ENCODE results near the gene CALM3.
"Not testable (repeated sequence)": the region's sequence is repeated elsewhere in the genome, so short reads cannot be mapped to it uniquely, and the experiment has no call there.

CALM3 gene

GRCh38 chr19:46617601-46618000 lies 16.5 kb downstream of the CALM3 start:
- no peak for DNase-seq

- no peak for DNase-seq
Measured at GRCh38 chr19:46618670-46619231, 17.6 kb downstream of the CALM3 start.

DNA sequence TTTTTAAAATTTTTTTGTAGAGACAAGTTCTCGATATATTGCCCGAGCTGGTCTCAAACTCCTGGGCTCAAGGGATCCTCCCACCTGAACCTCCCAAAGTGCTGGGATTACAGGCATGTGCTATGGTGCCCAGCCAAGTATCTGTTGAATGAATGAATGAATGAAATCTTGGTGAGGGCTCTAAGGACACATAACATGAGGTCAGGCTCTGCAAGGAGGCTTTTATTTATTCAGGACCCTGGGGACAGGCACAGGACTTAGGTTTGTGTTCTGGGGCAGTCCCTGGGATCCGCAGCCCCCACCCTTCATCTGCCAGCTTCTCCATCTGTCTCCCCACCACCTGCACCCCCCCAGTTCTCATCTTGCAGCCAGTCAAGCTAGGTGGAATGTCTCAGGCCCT lies 19.1 kb downstream of the CALM3 start:
- no peak for DNase-seq

GRCh38 chr19:46620716-46621115 lies 19.6 kb downstream of the CALM3 start:
- DNase-seq, result no peak

DNA sequence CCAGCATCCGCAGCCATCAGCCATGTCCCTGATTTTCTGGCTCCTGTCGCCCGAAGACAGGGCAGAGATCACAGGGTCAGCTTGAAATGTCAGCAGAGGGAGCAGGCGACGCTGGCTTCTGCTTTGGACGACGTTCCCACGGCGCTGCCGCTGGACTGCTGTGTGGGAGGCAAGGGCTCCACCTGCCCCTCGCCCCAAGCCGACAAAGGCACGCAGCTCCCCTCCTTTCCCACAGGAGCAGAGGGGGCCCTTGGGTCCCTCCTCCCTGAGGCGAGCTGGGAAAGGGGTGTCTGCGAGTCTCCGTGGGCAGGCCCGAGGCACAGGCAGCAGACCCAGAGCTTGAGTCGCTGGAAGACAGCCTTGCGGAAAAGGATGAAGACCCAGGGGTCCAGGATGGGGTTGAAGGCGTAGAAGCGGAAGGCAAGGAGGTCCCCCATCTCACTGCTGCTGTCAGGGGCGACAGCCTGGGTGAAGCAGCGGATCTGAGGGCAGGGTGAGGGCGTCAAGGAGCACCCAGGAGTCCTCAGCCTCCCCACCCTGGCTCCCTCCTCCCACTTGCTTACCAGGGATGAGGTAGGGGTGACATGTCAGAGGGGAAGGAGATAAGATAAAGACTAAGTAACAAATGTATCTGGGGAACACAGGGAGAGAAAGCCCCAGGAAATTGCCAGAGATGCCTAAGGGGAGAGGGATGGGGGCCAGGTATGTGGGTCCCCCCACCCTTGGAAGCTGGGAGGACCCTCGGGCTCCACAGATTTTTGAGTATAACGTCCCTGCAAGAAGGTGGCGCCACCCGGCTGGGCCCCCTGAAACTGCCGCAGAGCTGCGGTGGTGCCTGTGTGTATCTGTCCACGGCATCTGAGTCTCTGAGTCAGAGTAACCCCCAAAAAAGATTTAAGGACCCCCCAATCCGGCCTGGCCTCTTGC lies 20.3 kb downstream of the CALM3 start:
- DNase-seq, result no peak

DNA sequence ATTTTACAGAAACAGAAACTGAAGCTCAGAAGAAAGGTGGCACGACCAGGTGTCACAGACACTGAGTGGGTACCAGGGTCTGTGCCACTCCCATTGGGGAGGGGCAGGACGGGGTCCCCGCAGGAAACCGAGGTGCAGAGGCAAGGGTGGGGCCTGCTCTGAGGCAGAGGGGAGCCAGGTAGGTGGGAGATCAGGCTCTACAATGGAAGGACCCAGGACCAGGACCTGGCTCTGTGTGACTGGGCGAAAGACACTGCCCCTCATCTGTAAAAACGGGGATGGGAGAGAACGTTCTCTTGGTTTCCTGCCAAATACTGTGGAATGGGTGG lies 21.0 kb downstream of the CALM3 start:
- no peak for DNase-seq

- no peak for DNase-seq
Measured at GRCh38 chr19:46623915-46624502, 22.9 kb downstream of the CALM3 start.

DNA sequence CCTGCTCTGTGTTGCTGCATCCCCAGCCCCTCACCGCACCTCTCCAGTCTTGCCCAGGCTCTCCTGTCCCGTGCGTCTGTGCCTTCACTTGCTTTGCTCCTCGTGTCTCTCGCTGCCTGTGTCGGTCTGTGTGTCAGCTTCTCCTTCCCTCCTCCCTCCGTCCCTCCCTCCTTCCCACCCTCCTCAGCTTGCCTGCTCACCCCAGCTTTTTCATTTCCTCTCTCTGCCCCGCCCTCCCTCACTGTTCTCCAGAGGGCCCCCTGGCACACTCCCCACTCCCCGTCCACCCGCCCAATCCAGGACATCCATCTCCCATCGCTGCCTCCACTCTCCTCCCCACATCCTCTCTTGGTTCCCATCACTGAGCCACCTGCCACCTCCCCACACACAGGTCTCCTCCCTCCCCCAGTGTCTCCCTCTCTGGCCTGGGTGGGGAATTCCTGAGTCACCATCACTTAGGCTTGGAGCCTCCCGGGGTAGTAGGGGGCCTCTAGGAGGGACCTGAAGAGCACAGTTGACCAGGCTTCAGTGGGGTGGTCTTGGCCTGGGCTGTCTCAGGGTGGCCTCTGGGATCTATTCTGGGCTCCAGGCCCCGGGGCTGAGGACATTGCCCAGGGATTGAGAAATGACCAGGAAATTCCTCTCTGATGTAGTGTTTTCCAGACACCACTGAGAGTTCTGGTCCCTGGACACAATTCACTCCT lies 24.0 kb downstream of the CALM3 start, which contains the start of gene PTGIR:
Gene PTGIR (minus strand): TSS at position 132 of the 704 bp plus-strand sequence. CDS start 864 bp downstream, outside the sequence.
- DNase-seq, result no peak

DNA sequence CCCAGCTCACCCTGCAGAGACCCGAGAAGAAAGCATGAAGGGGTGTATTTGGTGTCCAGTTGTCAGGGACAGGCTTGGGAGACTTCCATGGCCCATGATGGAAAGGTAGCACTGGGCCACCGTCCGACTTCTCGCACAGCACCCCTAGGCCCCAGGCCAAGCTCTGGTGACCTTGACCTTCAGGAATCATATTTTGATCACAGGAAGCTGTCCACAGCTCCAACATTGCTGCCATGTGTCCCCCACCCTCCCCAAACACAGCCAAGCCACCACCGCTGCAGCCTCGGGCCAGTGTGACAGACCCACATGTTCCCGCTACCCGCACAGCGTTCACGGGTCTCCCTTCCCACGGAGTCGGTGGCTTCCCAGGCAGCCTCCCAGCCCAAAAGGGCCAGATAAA lies 24.6 kb downstream of the CALM3 start:
- no peak for DNase-seq

DNA sequence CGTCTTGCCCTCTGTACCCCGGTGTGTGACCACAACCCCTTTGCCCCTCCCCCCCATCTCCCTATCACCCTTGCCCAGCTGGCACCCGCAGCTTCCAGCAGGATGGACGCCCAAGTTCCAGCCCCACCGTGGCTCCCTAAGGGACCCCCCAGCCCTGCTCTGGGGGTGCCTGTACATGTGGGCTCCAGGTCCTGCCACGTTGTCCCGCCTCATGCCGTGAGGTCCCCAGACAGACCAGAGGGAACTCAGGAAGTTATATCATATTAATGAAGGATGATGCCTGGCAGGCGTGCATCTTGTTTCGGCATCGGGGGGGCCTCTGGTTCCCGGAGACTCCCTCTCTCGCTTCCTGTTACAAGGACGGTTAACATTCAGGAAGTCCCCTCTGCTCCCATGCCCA lies 25.3 kb downstream of the CALM3 start:
- no peak for DNase-seq

- not testable (repeated sequence) for DNase-seq
Measured at GRCh38 chr19:46628970-46629369, 27.8 kb downstream of the CALM3 start.

DNA sequence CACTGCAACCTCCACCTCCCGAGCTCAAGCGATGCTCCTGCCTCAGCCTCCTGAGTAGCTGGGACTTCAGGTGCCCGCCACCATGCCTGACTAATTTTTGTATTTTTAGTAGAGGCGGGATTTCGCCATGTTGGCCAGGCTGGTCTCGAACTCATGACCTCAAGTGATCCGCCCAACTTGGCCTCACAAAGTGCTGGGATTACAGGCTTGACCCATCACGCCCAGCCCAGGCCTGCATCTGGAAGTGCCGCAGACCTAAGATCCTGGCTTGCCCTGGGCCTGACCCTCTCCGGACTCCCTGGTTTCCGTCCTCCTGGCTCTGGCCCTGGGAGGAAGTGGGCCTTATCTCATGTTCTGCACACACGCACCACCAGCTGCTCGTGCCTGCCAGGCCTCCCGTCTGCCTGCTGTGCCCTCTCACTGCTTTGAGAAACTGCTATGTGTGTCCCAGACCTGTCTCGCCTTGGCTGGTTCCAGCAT lies 28.5 kb downstream of the CALM3 start:
- DNase-seq, result no peak

DNA sequence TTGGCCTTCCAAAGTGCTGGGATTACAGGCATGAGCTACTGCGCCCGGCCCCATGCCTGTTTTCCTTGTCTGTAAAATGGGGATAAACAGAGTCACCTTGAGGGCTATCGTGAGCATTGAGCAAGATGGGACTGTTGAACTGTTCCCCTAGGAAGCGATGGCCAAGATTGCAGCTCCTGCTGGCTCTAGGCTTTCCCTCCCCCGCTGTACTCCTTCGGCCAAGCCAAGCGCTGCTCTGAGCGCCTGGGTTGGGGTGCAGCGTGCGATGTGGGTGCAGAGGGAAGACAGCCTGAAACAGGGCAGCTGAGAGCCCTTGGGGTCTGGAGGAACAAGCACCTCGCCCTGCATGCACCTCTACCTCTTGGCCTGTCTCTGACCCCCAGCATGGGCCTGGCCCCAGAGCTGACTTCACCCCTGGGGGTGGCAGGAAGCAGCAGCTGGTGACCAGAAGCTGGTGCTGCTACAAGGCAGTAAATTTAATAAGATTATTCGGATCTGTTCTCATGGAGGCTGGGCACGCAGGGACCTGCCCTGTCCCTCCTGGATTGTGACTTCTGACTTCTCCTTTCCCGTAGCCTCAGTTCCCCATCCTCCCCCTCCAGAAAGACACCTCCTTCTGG lies 29.6 kb downstream of the CALM3 start:
- no peak for DNase-seq

- DNase-seq, result no peak
Measured at GRCh38 chr19:46631481-46631880, 30.4 kb downstream of the CALM3 start.

DNA sequence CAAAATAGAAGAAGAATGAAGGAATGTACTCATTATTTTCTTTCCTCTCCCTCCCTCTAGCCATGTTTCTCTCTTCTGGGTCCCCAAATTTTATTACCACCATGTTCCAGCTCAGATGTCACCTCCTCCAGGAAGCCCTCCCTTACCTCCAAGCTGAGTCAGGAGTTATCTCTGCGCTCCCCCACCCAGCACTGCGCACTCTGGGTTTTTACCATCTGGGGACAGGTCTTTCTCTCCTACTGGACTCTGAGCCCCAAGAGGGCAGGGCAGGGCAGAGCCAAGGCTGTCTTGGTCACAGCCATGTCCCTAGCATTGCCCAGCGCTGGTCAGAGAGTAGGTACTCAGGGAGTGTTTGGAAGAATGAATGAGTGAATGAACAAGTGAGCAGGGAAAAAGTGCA lies 32.0 kb downstream of the CALM3 start:
- no peak for DNase-seq

DNA sequence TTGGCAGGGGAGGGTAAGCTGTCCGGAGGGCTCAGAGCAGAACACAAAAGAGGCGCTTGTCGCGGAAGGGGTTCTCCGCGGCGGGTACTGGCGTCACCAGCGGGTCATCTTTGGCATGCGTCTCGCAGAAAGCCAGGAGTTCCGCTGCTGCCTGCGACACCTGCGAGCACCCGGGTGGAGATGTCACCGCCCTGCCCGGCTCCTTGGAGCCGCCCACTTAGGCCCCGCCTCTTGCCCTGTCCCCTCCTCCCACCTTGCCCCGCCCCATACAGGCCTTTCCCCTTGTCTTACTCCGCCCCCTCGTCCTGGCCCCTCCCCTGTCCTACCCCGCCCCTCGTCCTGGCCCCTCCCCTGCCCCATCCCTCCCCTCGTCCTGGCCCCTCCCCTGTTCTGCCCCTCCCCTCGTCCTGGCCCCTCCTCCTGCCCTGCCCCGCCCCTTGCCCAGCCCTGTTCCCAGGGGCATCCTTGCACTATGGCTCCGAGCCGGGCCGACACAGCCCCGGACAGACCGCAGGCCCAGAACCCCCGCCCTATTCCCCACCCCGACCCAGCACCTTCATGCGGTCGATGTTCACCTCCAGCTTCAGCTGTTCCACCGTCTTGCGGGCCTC lies 33.0 kb downstream of the CALM3 start:
- no peak for DNase-seq

GRCh38 chr19:46634656-46635218 lies 33.6 kb downstream of the CALM3 start:
- no peak for DNase-seq

- no peak for DNase-seq
Measured at GRCh38 chr19:46635920-46636761, 35.0 kb downstream of the CALM3 start, which contains the start of gene GNG8. TSS of gene GNG8 (minus strand) at chr19:46636202. CDS start at chr19:46634682, 1,520 bp downstream.

DNA sequence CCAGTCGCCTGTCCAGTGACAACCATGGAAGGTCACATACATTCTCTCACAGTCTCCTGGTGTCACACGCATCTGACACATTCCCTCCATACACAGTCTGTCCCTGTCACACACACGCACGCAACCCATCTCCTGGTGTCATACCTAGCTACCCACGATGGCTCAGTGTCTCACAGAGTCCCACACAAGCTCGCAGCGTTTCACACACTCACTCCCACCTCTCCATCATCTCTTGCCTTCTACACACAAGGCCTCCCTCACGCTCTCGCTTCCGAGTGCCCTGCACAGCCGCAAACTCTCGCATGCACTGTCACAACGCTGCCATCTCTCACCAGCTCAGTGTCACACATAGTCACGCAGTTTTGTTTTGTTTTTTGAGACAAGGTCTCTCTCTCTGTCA lies 36.1 kb downstream of the CALM3 start:
- no peak for DNase-seq

DNA sequence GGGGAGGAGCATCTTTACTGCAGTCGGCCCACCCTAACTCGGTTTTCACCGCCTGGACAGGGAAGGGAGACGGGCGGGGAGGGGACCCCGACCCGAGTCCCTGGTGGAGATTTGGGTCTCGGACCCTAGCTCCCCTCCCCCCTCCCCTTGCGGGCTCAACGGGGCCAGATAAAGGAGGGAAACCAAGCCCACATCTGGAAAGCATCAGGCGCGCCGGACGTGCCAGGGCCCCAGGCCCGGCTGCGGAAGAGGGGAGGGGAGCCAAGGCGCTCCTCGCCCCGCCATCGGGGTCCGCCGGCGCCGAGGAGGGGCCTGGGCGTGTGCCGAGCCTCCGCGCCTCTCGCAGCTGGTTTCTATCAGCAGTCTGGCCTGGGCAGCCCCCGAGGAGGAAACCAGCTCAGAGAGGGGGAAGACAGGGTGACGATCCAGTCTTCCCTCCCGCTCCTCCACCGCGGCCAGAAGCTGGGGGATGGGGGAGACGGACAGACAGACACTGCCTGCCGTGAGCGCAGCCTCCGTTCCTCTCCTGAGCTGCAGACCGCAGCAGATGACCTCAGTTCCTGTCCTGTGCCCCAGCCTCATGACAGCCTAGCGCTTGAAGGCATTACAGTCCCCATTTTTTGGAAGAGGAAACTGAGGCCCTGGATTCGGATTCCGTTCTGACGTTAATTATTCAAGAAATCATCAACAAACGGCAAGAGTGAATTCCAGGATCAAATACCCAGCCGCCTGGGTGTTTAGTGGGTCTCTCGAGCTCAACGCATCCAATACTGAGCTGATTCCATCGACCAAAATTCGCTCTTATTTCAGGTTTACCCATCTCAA lies 38.4 kb downstream of the CALM3 start:
- DNase-seq, result no peak

All from amniotic stem cell (primary cell).